ENCODE results near the gene STARD6.
"Not testable (repeated sequence)": the region's sequence is repeated elsewhere in the genome, so short reads cannot be mapped to it uniquely, and the experiment has no call there.

STARD6 gene

GRCh38 chr18:54389143-54389505 is 31.5 kb upstream of the STARD6 start:
- no peak for DNase-seq (ENCODE audit: low read depth)
- in situ Hi-C loops (cut with HindIII; ENCODE audit: low sequenced_read_pairs): no loop called here
- no peak overlapping the region for H3K4me3 ChIP-seq (ENCODE audit: low read depth, low read length)
- no peak for TF ChIP-seq CTCF (IDR thresholded peaks at IDR 0.05; ENCODE audit: low read depth, low read length, missing control alignments)

GRCh38 chr18:54388203-54389142 is 30.8 kb upstream of the STARD6 start:
- no peak for TF ChIP-seq CTCF (IDR thresholded peaks at IDR 0.05; ENCODE audit: low read depth, low read length, missing control alignments)
- peak; percentile 74 for DNase-seq (ENCODE audit: low read depth)
- in situ Hi-C loops (cut with HindIII; ENCODE audit: low sequenced_read_pairs): no loop called here
- H3K4me3 ChIP-seq (ENCODE audit: low read depth, low read length): no peak overlapping the region

DNA sequence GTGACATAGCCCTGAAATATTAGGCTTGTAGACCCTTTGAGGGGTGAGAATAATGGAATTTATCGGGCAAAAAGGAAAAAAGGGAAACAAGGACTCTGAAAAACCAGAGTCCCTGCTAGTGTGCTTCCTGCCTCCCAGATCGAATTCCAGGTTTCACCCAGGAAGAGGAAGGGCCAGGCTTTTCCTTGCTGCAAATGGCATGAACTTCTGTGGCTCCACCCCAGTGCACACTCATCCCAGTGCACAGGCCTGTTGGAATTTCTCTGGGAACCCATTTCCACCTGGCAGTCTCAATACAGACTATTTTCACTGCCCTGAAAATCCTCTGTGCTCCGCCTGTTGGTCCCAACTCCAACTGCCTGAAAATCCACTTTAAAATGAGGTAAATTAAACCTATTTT is 30.0 kb upstream of the STARD6 start:
- in situ Hi-C loops (cut with HindIII; ENCODE audit: low sequenced_read_pairs): no loop called here
- no peak for DNase-seq (ENCODE audit: low read depth)
- TF ChIP-seq CTCF (IDR thresholded peaks at IDR 0.05; ENCODE audit: low read depth, low read length, missing control alignments): no peak
- H3K4me3 ChIP-seq (ENCODE audit: low read depth, low read length): no peak overlapping the region

- in situ Hi-C loops (cut with HindIII; ENCODE audit: low sequenced_read_pairs); DNase-seq (ENCODE audit: low read depth); H3K4me3 ChIP-seq (ENCODE audit: low read depth, low read length): not testable (repeated sequence)
Measured at GRCh38 chr18:54386800-54387495, 29.3 kb upstream of the STARD6 start.

GRCh38 chr18:54386043-54386442 is 28.4 kb upstream of the STARD6 start:
- in situ Hi-C loops (cut with HindIII; ENCODE audit: low sequenced_read_pairs): no loop called here
- H3K4me3 ChIP-seq (ENCODE audit: low read depth, low read length): no peak overlapping the region
- TF ChIP-seq CTCF (IDR thresholded peaks at IDR 0.05; ENCODE audit: low read depth, low read length, missing control alignments): no peak
- no peak for DNase-seq (ENCODE audit: low read depth)

- TF ChIP-seq CTCF (IDR thresholded peaks at IDR 0.05; ENCODE audit: low read depth, low read length, missing control alignments): no peak
- in situ Hi-C loops (cut with HindIII; ENCODE audit: low sequenced_read_pairs): no loop called here
- H3K4me3 ChIP-seq (ENCODE audit: low read depth, low read length): no peak overlapping the region
- no peak for DNase-seq (ENCODE audit: low read depth)
Measured at GRCh38 chr18:54382733-54383252, 25.1 kb upstream of the STARD6 start.

GRCh38 chr18:54382076-54382475 is 24.4 kb upstream of the STARD6 start:
- H3K4me3 ChIP-seq (ENCODE audit: low read depth, low read length): no peak overlapping the region
- TF ChIP-seq CTCF (IDR thresholded peaks at IDR 0.05; ENCODE audit: low read depth, low read length, missing control alignments): no peak
- no peak for DNase-seq (ENCODE audit: low read depth)
- in situ Hi-C loops (cut with HindIII; ENCODE audit: low sequenced_read_pairs): no loop called here

Measured in astrocyte of the cerebellum (primary cell).